ENCODE data around the gene GKN2. TPM values are rescaled to one million over a fixed set of nuclear protein-coding genes. Genes with fewer than 3 reads are reported as not detected.
"Not testable (repeated sequence)": the region's sequence is repeated elsewhere in the genome, so short reads cannot be mapped to it uniquely, and the experiment has no call there.

GKN2 gene
- total RNA-seq, 1 experiment from 2014 or later: 0.58 TPM

GRCh38 chr2:68900496-68901198, 52.0 kb downstream of the GKN2 start:
- no peaks in the 10 kb centered on the region for H3K36me3 ChIP-seq (ENCODE audit: low read depth, low read length)
- ATAC-seq (no peak), DNase-seq (no peak)
- H3K4me1 ChIP-seq (ENCODE audit: insufficient read depth, low read length): peaks cover 9% of the 10 kb centered on the region; the same call in 1 of the 2 replicates
- no TSS peak for BruUV-seq (replicated peaks)
- no peaks in the 10 kb centered on the region for H4K20me1 ChIP-seq (ENCODE audit: low read length)
- no peak overlapping the region for H3K4me2 ChIP-seq (ENCODE audit: low read length)
- H3K9me2 ChIP-seq (replicated peaks; ENCODE audit: low read length): no peaks in the 10 kb centered on the region
- intact Hi-C loops (cut with micrococcal nuclease): no loop called here
- H3K27ac ChIP-seq (ENCODE audit: low read length): no peak overlapping the region
- H2AFZ ChIP-seq (ENCODE audit: low read length): no peak overlapping the region
- no peaks in the 10 kb centered on the region for H3K27me3 ChIP-seq (ENCODE audit: low read length)
- no peaks in the 10 kb centered on the region for H3K79me2 ChIP-seq (ENCODE audit: low read length)
- ChIA-PET CTCF (no interaction called here), POLR2A (ENCODE audit: unreplicated experiment) (no interaction called here)
- H3F3A ChIP-seq (ENCODE audit: low read length, unreplicated experiment): no peaks in the 10 kb centered on the region
- H3K9me3 ChIP-seq (ENCODE audit: low read length): 0 out of 2 replicates have a peak, but pooled peaks cover 5% of the 10 kb centered on the region
- no peak overlapping the region for H3K4me3 ChIP-seq (ENCODE audit: low read length)
- TF ChIP-seq EZH2 (IDR thresholded peaks at IDR 0.05; ENCODE audit: low read length, unreplicated experiment): no peak
- TF ChIP-seq EZH2phosphoT487 (IDR thresholded peaks at IDR 0.05; ENCODE audit: borderline replicate concordance, low read length): no peak
- TF ChIP-seq, protein P1, sequence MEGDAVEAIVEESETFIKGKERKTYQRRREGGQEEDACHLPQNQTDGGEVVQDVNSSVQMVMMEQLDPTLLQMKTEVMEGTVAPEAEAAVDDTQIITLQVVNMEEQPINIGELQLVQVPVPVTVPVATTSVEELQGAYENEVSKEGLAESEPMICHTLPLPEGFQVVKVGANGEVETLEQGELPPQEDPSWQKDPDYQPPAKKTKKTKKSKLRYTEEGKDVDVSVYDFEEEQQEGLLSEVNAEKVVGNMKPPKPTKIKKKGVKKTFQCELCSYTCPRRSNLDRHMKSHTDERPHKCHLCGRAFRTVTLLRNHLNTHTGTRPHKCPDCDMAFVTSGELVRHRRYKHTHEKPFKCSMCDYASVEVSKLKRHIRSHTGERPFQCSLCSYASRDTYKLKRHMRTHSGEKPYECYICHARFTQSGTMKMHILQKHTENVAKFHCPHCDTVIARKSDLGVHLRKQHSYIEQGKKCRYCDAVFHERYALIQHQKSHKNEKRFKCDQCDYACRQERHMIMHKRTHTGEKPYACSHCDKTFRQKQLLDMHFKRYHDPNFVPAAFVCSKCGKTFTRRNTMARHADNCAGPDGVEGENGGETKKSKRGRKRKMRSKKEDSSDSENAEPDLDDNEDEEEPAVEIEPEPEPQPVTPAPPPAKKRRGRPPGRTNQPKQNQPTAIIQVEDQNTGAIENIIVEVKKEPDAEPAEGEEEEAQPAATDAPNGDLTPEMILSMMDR (conservative IDR thresholded peaks at IDR 0.05; ENCODE audit: low read depth, low read length): no peak
- no peak overlapping the region for H3K9ac ChIP-seq (ENCODE audit: low read length)

DNA sequence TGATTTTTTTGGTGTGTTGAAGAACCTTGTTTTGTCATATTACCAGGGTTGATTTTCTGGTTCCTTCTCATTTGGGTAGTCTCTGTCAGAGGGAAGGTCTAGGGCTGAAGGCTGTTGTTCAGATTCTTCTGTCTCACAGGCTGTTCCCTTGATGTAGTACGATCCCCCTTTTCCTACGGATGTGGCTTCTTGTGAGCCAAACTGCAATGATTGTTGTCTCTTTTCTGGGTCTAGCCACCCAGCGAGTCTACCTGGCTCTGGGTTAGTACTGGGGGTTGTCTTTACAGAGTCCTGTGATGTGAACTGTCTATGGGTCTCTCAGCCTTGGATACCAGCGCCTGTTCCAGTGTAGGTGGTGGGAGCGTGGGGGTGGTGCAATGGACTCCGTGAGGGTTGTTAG, 56.7 kb downstream of the GKN2 start:
- H3K36me3 ChIP-seq (ENCODE audit: low read depth, low read length); H4K20me1 ChIP-seq (ENCODE audit: low read length); H3K4me2 ChIP-seq (ENCODE audit: low read length); H3F3A ChIP-seq (ENCODE audit: low read length, unreplicated experiment); H3K27me3 ChIP-seq (ENCODE audit: low read length); H3K9ac ChIP-seq (ENCODE audit: low read length); H3K9me3 ChIP-seq (ENCODE audit: low read length); DNase-seq; H2AFZ ChIP-seq (ENCODE audit: low read length); H3K4me1 ChIP-seq (ENCODE audit: insufficient read depth, low read length); POLR2A ChIA-PET (ENCODE audit: unreplicated experiment); intact Hi-C loops (cut with micrococcal nuclease); BruUV-seq (replicated peaks); ATAC-seq; H3K9me2 ChIP-seq (replicated peaks; ENCODE audit: low read length); H3K27ac ChIP-seq (ENCODE audit: low read length); CTCF ChIA-PET; H3K4me3 ChIP-seq (ENCODE audit: low read length); H3K79me2 ChIP-seq (ENCODE audit: low read length): not testable (repeated sequence)

Other genes starting within 250 kb of the GKN2 start
- gene ARHGAP25, start 218.1 kb downstream of the GKN2 start, total RNA-seq (2014; rRNA removed): not detected in 2 replicates
- not detected in 2 replicates for gene BMP10, start 81.5 kb downstream of the GKN2 start, total RNA-seq (2014; rRNA removed)
- not detected in 2 replicates for gene GKN1, start 21.7 kb upstream of the GKN2 start, total RNA-seq (2014; rRNA removed)
- 31.1 and 31.2 TPM in 2 replicates for gene ANTXR1, start 60.3 kb upstream of the GKN2 start, total RNA-seq (2014; rRNA removed)

Measured in PC-3 (cell line).